GM20431 (cell line): Measurements from ENCODE around the gene DAND5.
"Not testable (repeated sequence)": the region's sequence is repeated elsewhere in the genome, so short reads cannot be mapped to it uniquely, and the experiment has no call there.

Experiments
- in situ Hi-C: fragments of 300-500 bp; cut with MseI, MboI; formaldehyde crosslinking; loops from one replicate; pipeline ENCODE4 v1.15.0; 2020; ENCODE audit warnings: low sequenced_read_pairs; ENCODE audit not compliant: unreplicated experiment

DAND5 gene

GRCh38 chr19:12945479-12946091 lies 23.8 kb upstream of the DAND5 start, which contains the start of gene RAD23A:
RAD23A (plus strand) TSS chr19:12945862; CDS start chr19:12945949, 87 bp downstream.
- in situ Hi-C loops, result no loop called here

GRCh38 chr19:12946092-12946721 lies 23.2 kb upstream of the DAND5 start:
- in situ Hi-C loops, result no loop called here

GRCh38 chr19:12946731-12947496 lies 22.5 kb upstream of the DAND5 start:
- in situ Hi-C loops, result no loop called here

- in situ Hi-C loops, result no loop called here
Observed at GRCh38 chr19:12947702-12948611, 21.4 kb upstream of the DAND5 start.

- in situ Hi-C loops, result no loop called here
Observed at GRCh38 chr19:12948612-12949362, 20.6 kb upstream of the DAND5 start.

- in situ Hi-C loops, result no loop called here
Observed at GRCh38 chr19:12949363-12950283, 19.8 kb upstream of the DAND5 start.

GRCh38 chr19:12952050-12952449 lies 17.3 kb upstream of the DAND5 start:
- in situ Hi-C loops, result not testable (repeated sequence)

- in situ Hi-C loops, result no loop called here
Observed at GRCh38 chr19:12952488-12953137, 16.8 kb upstream of the DAND5 start.

- in situ Hi-C loops, result no loop called here
Observed at GRCh38 chr19:12953138-12953798, 16.1 kb upstream of the DAND5 start.

GRCh38 chr19:12953799-12954611 lies 15.4 kb upstream of the DAND5 start:
- in situ Hi-C loops, result no loop called here

GRCh38 chr19:12954612-12954962 lies 14.8 kb upstream of the DAND5 start:
- in situ Hi-C loops, result no loop called here

GRCh38 chr19:12955575-12955974 lies 13.8 kb upstream of the DAND5 start:
- in situ Hi-C loops, result not testable (repeated sequence)

GRCh38 chr19:12955996-12956395 lies 13.4 kb upstream of the DAND5 start:
- in situ Hi-C loops, result no loop called here

GRCh38 chr19:12956446-12957388 lies 12.7 kb upstream of the DAND5 start, which contains the start of gene GADD45GIP1:
GADD45GIP1 (minus strand) TSS chr19:12957223; CDS start chr19:12957212, 11 bp downstream.
- in situ Hi-C loops, result no loop called here

GRCh38 chr19:12957389-12957952 lies 11.9 kb upstream of the DAND5 start:
- in situ Hi-C loops, result not testable (repeated sequence)
